WTC11 (cell line): ENCODE results near the gene GRM1.
"Not testable (repeated sequence)": the region's sequence is repeated elsewhere in the genome, so short reads cannot be mapped to it uniquely, and the experiment has no call there.

Experiments used
- CREM ChIP-seq: sonication (generic); formaldehyde crosslinking; IDR thresholded peaks from 2 replicates; pipeline ENCODE4 v1.8.1; 2022; ENCODE audit warnings: mild to moderate bottlenecking, missing genetic modification reagents, moderate library complexity
- CTCF ChIP-seq: fragments of 200-600 bp; IDR thresholded peaks from 2 replicates; pipeline ENCODE4 v1.8.0; 2022; ENCODE audit warnings: antibody characterized with exemption
- ETV6 ChIP-seq: sonication (generic); formaldehyde crosslinking; IDR thresholded peaks from 2 replicates; pipeline ENCODE4 v1.8.1; 2022; ENCODE audit warnings: mild to moderate bottlenecking, missing genetic modification reagents
- FOXP1 ChIP-seq: sonication (generic); formaldehyde crosslinking; IDR thresholded peaks from 2 replicates; pipeline ENCODE4 v1.8.0; 2022; ENCODE audit warnings: missing genetic modification reagents, mild to moderate bottlenecking, moderate library complexity, borderline replicate concordance
- GABPB1 ChIP-seq: sonication (generic); formaldehyde crosslinking; IDR thresholded peaks from 2 replicates; pipeline ENCODE4 v1.8.1; 2023; ENCODE audit warnings: mild to moderate bottlenecking, missing genetic modification reagents
- OVOL2 ChIP-seq: fragments of 250-450 bp; sonication (Bioruptor Pico); IDR thresholded peaks from 2 replicates; pipeline ENCODE4 v1.9.0; 2021; ENCODE audit warnings: mild to moderate bottlenecking, borderline replicate concordance
- RELA ChIP-seq: sonication (generic); formaldehyde crosslinking; IDR thresholded peaks from 2 replicates; pipeline ENCODE4 v1.8.1; 2022; ENCODE audit warnings: missing genetic modification reagents, mild to moderate bottlenecking, borderline replicate concordance
- SP1 ChIP-seq: sonication (generic); formaldehyde crosslinking; conservative IDR thresholded peaks from 2 replicates; pipeline ENCODE4 v1.8.1; 2022; ENCODE audit warnings: missing genetic modification reagents
- TCF7 ChIP-seq: sonication (generic); formaldehyde crosslinking; IDR thresholded peaks from 2 replicates; pipeline ENCODE4 v1.8.0; 2022; ENCODE audit warnings: mild to moderate bottlenecking, low read depth, missing genetic modification reagents, moderate library complexity
- USF1 ChIP-seq: sonication (generic); formaldehyde crosslinking; IDR thresholded peaks from 2 replicates; pipeline ENCODE4 v1.8.0; 2022; ENCODE audit warnings: mild to moderate bottlenecking, missing genetic modification reagents
- ZNF512 ChIP-seq: sonication (generic); formaldehyde crosslinking; IDR thresholded peaks from 2 replicates; pipeline ENCODE4 v1.8.1; 2022; ENCODE audit warnings: missing genetic modification reagents, borderline replicate concordance
- TF ChIP-seq, protein P1 (sequence below): sonication (generic); formaldehyde crosslinking; IDR thresholded peaks from 2 replicates; pipeline ENCODE4 v1.8.0; 2022; ENCODE audit warnings: mild to moderate bottlenecking, missing genetic modification reagents
- TF ChIP-seq, protein P2 (sequence below): sonication (generic); formaldehyde crosslinking; IDR thresholded peaks from 2 replicates; pipeline ENCODE4 v1.8.1; 2023; ENCODE audit warnings: mild to moderate bottlenecking, missing genetic modification reagents, moderate library complexity

DNA sequence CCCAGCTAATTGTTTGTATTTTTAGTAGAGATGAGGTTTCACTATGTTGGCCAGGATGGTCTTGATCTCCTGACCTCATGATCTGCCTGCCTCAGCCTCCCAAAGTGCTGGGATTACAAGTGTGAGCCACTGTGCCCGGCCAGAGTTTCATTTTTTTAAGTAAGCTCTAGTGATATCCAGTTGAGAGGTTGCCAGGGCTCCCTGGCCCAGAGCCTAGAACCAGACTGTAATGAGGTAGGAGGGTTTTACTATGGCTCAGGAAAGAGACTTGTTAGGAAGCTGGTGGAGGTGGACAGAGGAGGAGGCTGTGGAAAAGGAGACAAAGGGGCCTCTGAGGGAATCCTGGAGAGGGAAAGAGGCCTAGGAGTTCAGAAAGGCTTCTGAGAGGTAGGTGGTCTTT, 242.3 kb downstream of the GRM1 start:
- not testable (repeated sequence) for TF ChIP-seq CTCF; FOXP1 (CRISPR knock-in tag); RELA (CRISPR knock-in tag); OVOL2; ETV6; ZNF512 (CRISPR knock-in tag); CREM (CRISPR knock-in tag); GABPB1 (CRISPR knock-in tag); SP1 (CRISPR knock-in tag); USF1 (CRISPR knock-in tag); TCF7 (CRISPR knock-in tag)
- TF ChIP-seq, protein P1, sequence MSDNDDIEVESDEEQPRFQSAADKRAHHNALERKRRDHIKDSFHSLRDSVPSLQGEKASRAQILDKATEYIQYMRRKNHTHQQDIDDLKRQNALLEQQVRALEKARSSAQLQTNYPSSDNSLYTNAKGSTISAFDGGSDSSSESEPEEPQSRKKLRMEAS, result not testable (repeated sequence)
- TF ChIP-seq, protein P2, sequence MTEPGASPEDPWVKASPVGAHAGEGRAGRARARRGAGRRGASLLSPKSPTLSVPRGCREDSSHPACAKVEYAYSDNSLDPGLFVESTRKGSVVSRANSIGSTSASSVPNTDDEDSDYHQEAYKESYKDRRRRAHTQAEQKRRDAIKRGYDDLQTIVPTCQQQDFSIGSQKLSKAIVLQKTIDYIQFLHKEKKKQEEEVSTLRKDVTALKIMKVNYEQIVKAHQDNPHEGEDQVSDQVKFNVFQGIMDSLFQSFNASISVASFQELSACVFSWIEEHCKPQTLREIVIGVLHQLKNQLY (CRISPR knock-in tag), result not testable (repeated sequence)
